Sciatic nerve (tissue), 2 donors: ENCODE measurements around the gene IQCK. TPM values are rescaled to one million over a fixed set of nuclear protein-coding genes. Genes with fewer than 3 reads are reported as not detected.

Source experiments
- ATAC-seq: fragments of 200-7000 bp; cut with Tn5 transposase; one replicate; pipeline ENCODE4 v1.9.1; 2020; ENCODE audit warnings: mild to moderate bottlenecking, moderate library complexity
- DNase-seq: peaks from one replicate; pipeline ENCODE4 v3.0.0-alpha.2; 2020; ENCODE audit warnings: low spot score
- intact Hi-C: fragments of 100-400 bp; cut with DNase I; formaldehyde crosslinking; loops from one replicate; pipeline ENCODE4 v1.14.2; 2022
- total RNA-seq: library from RNA; stranded (reverse); fragmentation: NEBNext Ultra II Directional; extraction: Animal tissue kit (Norgen Biotek cat#: 25700); gene quantifications from one replicate; pipeline ENCODE4 v1.2.1, GENCODE V29; 2021
- donor health status: DM: no; HTN: no; CAD: no.
- donor health status: DM: no; HTN: no; CAD: no.

Gene IQCK
- total RNA-seq, 1 donor from 2014 or later = 24.5 TPM

DNA sequence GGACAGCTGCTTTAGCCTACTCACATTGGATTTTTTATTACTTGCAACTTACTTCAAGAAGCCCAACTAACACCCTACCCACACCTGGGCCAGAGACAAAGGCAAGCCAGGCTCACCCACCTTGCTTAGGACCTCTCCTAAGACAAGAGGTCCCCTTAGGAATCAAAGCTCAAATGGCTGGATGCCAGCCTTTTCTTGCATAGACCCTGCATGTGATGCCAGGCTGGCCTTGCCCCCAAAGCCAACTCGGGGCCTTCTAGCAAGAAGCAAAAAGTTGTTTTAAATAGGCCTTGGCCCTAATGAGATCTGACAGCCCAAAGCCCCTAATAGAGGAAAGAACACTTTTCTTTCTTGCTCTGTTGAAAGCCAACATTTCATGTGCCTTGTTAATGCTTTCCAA, 145.9 kb downstream of the IQCK start:
- ATAC-seq = no peak
- intact Hi-C loops = no loop called here
- DNase-seq = no peak

DNA sequence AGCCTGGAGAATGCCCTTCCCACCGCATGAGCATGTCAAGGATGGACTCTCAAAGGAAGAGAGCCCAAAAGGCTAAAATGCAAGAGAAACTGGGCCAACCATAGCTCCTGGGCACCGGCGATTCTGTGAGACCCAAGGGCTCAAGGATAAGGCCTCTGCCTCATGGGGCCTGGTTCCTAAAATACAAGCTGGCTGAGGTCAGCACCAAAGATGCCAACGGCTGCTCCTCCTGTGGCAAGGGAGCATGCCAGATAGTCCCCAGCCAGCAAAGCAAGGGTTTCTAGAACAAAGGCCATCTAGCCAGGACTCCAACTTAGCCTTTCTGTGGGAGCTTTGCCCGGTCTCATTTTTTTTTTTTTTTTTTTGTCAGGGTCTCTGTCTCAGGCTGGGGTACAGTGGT, 146.5 kb downstream of the IQCK start:
- ATAC-seq (no peak), DNase-seq (no peak)
- intact Hi-C loops = no loop called here

DNA sequence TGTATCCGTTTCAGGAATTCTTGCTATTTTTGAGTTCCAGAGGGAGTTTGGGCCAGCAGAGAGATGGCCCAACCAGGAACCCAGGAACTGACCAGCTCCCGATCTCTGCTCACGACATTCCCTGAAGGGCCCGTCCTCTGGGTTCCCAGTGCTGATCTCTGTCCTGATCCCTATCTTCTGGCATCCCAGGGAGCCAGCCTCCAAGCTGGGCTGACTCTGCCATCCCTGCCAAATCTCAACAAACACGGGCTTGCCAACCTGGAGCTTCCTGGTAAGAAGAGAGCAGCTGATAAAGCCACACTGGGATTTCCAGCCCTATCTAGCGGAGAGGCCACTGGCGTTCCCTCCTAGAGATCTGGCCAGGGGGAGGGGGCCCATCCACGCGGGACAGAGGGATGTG, 150.3 kb downstream of the IQCK start:
- intact Hi-C loops = no loop called here
- no peak for ATAC-seq
- DNase-seq = no peak

DNA sequence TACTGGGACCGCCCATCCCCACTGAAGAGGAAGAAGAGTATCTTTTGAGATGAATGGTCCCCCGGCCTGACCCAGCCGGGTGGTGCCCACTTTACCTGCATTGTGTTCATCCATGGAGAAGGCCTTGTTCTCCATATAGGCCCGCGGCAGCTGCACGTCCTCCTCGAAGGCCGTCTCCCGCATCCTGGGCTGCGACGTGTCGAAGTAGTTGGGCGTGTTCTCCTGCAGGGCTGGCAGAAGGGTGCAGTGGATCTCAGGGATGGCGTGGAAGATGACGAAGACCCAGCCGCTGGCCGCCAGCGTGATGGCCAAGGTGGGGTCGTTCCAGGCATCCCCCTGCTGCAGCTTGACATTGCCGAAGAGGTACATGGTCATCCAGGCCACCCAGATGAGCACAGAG, 153.7 kb downstream of the IQCK start:
- no peak for ATAC-seq
- DNase-seq = no peak
- intact Hi-C loops = no loop called here

DNA sequence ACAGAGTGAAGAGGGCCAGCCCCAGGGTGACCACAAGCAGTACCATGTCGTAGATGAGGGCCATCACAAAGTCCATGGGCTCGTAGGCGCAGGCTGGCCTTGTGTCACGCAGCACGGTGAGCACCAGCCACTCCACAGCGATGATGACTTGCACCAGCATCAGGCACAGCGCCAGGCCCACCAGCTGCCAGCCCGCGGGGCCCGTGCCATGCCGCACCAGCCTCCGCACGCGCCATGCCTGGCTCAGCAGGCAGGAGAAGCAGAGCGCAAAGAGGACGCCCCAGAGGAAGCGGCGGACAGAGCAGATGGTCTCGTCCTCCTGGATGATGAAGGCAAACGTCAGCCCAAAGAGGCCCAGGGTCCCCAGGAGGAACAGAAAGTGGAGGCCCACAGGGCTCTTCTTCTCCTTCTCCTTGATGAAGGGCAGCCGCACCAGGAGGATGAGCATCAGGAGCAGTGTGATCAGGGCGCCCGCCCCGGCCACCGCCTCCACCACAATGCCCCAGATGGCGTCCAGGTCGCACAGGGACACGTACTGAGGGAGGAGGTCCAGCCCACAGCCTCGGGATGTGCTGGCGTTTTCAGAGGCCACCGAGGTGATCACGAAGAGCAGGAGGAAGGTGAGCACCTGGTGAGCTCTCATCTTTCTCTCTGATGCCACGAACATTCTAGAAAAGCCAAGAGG, 154.2 kb downstream of the IQCK start:
- DNase-seq = no peak

DNA sequence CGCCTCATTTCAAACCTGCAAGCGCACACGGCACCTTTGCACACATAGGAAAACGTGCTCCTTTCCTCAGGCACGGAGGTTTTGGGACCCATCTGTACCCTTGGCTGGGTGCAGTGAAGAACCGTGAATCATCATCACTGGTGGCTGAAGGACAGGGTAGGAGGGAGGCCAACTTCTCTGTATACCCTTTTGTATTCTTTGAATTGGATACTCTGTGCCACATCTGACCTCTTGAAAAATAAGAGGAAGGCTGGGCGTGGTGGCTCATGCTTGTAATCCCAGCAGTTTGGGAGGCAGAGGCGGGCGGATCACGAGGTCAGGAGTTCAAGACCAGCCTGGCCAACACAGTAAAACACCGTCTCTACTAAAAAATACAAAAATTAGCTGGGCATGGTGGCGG, 154.9 kb downstream of the IQCK start:
- intact Hi-C loops = no loop called here
- ATAC-seq (no peak), DNase-seq (no peak)

More for the DNA sequence above, 154.2 kb downstream of the IQCK start:
- ATAC-seq = no peak
- intact Hi-C loops = no loop called here

DNA sequence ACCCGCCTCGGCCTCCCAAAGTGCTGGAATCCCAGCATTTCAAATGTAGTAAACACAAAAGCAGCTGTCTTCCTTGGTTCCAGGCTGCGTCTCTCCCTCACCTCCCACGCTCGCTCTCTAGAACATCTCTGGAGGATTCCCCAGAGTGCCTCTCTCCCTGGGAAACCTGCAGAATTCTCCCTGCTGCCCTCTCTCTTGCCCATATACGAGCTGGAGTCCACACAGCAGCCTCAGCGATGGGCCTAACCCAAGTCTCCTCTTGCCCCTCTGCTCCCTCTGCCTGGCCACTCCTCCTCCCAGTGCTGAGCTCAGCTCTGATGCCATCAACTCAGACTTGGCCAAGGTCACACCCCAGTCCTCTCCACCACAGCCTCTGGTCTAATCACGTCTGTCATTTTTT, 156.0 kb downstream of the IQCK start:
- ATAC-seq = peak; percentile 21
- no peak for DNase-seq

DNA sequence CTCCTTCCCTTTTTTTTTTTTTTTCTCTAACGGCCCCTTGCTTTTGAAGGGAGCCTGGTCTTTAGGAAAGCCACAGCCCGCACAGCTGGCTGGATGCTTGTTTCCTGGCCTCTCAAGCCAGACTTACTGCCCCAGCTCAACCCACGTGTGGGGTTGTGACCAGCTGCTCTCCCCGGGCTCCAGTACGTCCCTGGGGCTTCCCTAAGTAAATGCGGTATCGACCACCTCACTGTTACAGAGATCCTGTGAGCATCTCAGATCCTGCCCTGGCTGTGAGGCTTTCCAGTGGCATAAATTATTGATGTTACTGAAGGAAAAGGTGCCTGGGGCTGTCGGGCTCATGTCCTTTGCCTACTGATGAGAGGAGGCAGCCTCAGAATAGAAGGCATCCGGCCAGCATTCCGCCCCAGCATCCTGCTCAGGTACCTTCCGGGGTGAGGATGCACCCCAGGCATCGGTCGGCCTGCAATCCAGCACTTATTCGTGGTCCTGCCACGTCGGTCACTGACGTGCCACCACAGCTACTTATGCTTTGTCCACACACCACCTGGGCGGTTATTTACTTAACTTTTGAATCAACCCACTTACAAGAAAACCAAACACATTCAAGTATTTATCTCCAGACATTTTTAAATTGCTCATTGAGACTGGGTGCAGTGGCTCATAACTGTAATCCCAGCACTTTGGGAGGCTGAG, 156.9 kb downstream of the IQCK start:
- no peak for DNase-seq
- intact Hi-C loops = no loop called here
- ATAC-seq = no peak

More for the DNA sequence above, 156.0 kb downstream of the IQCK start:
- intact Hi-C loops = no loop called here

DNA sequence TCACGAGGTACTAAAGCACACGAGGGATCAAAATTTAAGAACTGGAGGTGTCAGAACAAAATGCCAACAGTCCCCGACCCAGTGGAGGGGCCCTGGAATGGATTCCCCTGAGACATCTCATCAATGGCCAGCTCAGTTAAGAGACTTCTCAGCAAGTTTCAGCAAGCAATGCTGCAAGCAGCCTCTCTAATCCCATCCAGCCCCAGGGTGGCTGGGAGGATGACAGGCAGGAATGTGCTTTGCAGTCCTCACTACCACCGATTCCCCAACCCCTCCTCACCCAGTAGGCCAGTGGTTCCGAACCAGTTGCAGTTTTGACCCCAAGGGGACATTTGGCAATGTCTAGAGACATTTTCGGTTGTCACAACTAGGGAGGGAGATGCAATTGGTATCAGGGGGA, 157.8 kb downstream of the IQCK start:
- no peak for ATAC-seq
- DNase-seq = no peak
- intact Hi-C loops = no loop called here

DNA sequence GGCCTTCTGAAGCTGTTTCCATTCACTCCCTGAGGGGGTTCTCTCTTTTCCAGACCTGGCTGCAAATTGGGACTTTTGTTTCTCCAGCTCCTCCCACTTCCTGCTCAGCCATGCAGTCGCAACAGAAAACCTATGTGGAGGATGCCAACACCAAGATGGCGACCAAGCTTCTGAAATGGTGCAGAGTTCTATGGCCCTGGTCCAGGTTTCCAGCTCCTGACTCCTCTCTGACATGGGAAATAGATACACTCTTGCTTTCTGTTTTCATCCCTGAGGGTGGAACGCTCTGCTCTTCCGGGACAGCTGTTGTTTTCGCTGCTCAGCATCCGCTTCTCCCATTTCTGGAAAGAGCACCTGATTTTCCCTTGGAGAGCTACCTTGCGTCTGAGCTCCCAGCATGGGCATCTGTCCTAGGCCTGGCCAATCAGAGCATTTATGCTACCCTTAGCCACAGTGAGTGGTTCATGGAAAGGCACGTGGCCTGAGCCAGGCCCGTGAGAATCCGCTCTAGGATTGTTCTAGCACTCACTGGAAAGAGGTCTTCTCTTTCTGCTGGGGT, 158.5 kb downstream of the IQCK start:
- ATAC-seq (no peak), DNase-seq (no peak)
- intact Hi-C loops = no loop called here

DNA sequence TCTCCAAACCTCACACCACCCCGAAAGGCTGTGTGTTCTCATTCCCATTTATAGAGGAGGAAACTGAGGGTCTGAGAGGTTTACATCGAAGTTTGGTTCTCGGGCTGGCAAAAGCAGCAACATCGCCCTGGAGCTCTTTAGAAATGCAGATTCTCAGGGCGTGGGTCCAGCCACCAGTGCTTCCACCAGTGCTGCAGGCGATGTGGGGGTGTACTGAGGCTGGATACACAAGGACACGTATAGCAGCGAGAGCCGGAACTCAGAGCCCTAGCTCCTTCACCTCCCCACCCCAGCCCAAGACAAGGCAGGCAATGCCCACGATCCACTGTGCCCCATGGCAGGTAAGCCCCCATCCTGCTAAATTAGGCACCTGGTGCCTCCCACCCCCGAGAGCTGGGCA, 160.7 kb downstream of the IQCK start:
- intact Hi-C loops = no loop called here
- no peak for ATAC-seq
- DNase-seq = no peak

DNA sequence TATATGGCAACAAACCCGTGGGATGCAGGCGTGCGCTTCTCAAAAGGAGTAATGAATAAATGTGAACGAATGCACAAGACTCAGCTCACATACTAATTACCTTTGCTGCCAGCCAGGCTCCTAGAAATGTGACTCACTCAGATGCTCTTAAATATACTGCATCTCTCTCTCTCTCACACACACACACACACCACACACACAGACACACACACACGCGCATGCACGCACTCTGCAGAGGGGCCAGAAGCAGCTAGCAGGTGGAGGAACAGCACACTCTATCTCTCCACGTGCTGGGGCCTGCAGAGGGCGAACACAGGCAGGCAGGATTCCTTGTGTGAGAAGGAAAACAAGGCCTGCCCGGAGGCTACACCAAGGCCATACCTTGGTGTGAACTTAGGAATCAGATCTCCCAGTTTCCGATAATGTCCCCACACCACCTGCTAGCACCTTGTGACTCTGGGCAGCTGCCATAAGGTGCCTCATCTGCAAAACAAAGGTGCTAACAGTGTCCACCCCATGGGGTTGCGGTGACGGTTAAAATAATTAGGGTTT, 161.2 kb downstream of the IQCK start:
- no peak for ATAC-seq
- DNase-seq = no peak
- intact Hi-C loops = no loop called here

DNA sequence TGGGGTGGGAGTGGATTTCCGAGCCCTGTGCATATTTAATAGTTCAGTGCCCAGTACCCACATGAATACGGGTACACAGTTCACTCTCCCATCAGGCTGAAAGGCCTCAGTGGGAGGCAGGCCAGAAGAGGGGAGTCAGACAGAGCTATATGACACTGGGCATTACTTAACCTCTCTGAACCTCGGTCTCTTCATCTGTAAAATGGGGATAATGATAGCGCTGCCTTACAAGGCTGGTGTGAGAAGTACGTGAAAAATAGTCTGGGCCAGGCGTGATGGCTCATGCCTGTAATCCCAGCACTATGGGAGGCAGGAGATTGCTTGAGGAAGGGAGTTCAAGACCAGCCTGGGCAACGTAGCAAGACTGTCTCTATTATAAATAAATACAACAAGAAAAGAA, 163.0 kb downstream of the IQCK start:
- ATAC-seq (no peak), DNase-seq (no peak)
- intact Hi-C loops = loop anchor here (10.0 kb wide), 2 partner anchors 166 to 326 kb away; partner anchors contain the start of genes IQCK, KNOP1 and VPS35L

DNA sequence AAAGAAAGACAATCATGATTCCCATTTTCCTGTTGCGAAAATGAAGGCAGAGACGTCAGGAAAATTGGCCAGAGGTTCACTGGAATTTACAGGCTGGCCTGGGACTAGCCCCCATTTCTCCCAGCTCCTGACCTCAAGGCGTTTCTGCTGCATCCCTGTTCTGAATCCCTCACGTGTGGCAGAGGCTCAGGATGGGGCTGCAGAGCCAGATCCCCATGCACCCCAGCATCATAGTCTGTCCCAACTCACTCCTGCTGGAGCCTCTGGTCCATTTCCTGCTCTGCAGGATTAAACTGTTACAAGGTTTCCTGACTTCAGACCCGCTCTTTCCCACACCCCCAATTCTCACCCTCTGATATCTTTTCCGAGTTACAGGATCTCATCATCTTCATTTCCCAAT, 163.7 kb downstream of the IQCK start:
- no peak for DNase-seq
- no peak for ATAC-seq
- intact Hi-C loops = loop anchor here (10.0 kb wide), 2 partner anchors 167 to 327 kb away; partner anchors contain the start of genes IQCK, KNOP1 and VPS35L

DNA sequence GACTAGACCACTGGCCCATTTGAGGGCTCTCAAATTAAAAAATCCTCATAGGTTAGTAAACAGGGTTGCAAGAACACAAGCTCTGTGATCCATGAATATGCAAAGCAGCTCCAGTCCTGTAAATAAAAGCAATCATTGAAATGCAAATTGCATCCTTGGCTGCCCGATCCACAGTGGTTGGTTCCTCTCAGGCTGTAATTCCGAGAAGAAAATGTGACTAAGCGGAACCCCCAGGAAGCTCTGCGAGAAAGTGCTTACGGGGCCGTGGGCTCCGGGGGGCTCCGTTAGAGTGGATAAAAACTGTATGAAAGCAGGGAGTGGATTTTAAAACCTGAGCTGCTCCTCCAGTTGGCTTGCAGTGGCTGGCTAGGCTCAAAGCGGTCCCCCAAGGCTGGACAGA, 164.1 kb downstream of the IQCK start:
- ATAC-seq = no peak
- DNase-seq = no peak
- intact Hi-C loops = loop anchor here (10.0 kb wide), 2 partner anchors 167 to 327 kb away; partner anchors contain the start of genes IQCK, KNOP1 and VPS35L

DNA sequence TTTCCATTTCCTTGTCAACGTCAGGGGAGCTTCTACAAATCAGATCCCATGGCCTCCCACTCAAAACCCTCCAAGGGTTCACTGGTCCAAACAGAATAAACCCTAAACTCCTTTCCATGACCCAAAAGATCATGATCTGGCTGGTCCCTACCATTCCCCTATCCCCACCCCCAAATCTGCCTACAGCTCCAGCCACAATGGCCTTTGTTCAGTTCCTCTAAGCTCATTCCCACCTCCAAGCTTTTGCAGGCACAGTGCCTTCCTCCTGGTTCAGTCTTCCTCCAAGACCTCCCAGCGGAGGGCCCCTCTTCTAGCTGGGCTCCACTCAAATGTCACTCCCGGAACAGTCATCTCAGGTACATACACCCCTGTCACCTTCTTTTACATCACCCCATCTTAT, 164.6 kb downstream of the IQCK start:
- DNase-seq (no peak), ATAC-seq (no peak)
- intact Hi-C loops = loop anchor here (10.0 kb wide), 2 partner anchors 168 to 328 kb away; partner anchors contain the start of genes IQCK, KNOP1 and VPS35L

DNA sequence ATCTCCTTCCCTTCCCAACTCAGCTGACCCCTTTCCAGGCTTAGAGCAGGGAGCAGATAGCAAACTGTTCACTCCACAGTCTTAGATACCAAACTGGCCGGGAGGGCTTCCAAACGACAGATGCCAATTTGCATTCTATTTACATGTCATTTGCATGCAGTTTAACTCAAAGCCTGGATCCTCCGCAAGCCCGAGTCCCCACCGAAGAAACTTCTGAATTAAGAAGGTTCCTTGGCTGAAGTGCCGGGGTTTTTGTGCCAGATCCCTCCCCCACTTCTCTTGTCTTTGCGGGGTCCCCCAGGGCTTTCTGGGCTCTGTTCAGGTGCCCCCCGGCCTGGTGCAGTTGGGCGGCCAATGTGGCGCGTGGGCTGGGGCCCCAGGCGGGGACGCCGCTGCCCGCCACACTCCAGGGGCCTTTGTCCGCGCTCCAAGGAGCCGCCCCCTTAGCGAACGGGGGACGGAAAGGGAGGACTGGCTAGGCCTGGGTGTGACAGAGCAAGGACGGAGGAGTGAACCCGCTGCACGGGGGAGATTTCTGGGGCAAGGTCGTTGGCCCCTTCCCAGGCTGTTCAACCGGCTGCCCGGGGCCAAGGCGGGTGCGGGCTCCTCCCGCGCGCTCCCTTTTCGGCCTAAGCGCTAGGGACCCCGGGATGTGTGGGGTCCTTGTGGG, 165.4 kb downstream of the IQCK start:
- ATAC-seq (peak; percentile 57), DNase-seq (peak; percentile 73)
- intact Hi-C loops = loop anchor here (10.0 kb wide), 2 partner anchors 169 to 329 kb away; partner anchors contain the start of genes IQCK, KNOP1 and VPS35L

DNA sequence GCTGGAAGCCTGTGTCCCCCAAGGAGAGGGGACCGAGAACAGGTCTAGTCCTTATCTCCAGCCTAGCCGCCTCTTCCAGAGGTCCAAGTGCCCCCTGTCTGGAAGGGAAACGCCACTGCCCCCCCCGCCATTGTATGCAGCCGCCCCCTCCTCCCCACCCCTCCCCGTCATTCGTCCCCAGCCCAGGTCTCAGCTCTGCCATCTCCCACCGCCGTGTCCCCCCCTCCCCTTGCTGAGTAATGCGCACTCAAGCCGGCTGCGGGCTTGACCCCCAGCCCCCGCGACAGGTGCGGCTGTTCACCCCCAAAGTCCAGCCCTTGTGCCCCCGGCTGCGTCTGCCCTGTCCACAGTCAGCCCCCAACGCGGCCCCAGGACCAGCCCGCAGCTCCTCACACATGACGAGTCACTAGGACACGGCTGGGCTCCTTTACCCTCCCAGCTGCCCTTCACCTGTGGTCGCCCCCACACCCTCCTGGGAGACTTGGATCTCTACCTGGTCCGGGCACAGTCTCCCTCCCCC, 166.0 kb downstream of the IQCK start:
- ATAC-seq = peak; percentile 24
- intact Hi-C loops = loop anchor here (10.0 kb wide), 2 partner anchors 169 to 329 kb away; partner anchors contain the start of genes IQCK, KNOP1 and VPS35L
- DNase-seq = peak; percentile 68
